Neural crest cell (in vitro differentiated cells): ENCODE measurements around the gene APBB2. TPM values are rescaled to one million over a fixed set of nuclear protein-coding genes. Genes with fewer than 3 reads are reported as not detected.

Experiments used
- DNase-seq: peaks from one replicate; pipeline ENCODE4 v3.0.0; 2021; ENCODE audit warnings: low read depth, mixed read lengths, low spot score
- H3K27ac Mint-ChIP-seq: one replicate; pipeline ENCODE4 v1.8.0; 2021; ENCODE audit warnings: mild to moderate bottlenecking, mixed read lengths; ENCODE audit not compliant: unreplicated experiment
- H3K27me3 Mint-ChIP-seq: 2 replicates; pipeline ENCODE4 v1.8.0; 2021; ENCODE audit warnings: low read depth, mild to moderate bottlenecking, mixed read lengths
- H3K36me3 Mint-ChIP-seq: 2 replicates; pipeline ENCODE4 v1.8.0; 2021; ENCODE audit warnings: low read depth, mild to moderate bottlenecking, mixed read lengths
- H3K4me1 Mint-ChIP-seq: 2 replicates; pipeline ENCODE4 v1.8.0; 2021; ENCODE audit warnings: mixed read lengths
- H3K4me3 Mint-ChIP-seq: one replicate; pipeline ENCODE4 v1.8.0; 2021; ENCODE audit warnings: mild to moderate bottlenecking, mixed read lengths
- H3K9me3 Mint-ChIP-seq: 2 replicates; pipeline ENCODE4 v1.8.0; 2021; ENCODE audit warnings: mixed read lengths
- CTCF ChIP-seq: fragments of 200-600 bp; sonication (generic); conservative IDR thresholded peaks from 2 replicates; pipeline ENCODE4 v1.5.0; 2021; ENCODE audit warnings: antibody characterized with exemption, mild to moderate bottlenecking
- total RNA-seq: library from RNA; stranded (reverse); gene quantifications from 2 replicates; pipeline ENCODE4 v1.2.1, GENCODE V29; 2021

Gene APBB2
- total RNA-seq, 1 donor from 2014 or later = 68.5 TPM

GRCh38 chr4:41119867-41120295 is 94.5 kb downstream of the APBB2 start:
- Mint-ChIP-seq H3K4me1 (peaks cover 31% of the 10 kb centered on the region), H3K9me3 (peaks cover 6% of the 10 kb centered on the region), H3K27ac (peak overlapping the region; percentile 85), H3K4me3 (no peak overlapping the region), H3K27me3 (no peaks in the 10 kb centered on the region), H3K36me3 (peaks cover 14% of the 10 kb centered on the region)
- no peak for TF ChIP-seq CTCF
- DNase-seq = no peak

- Mint-ChIP-seq H3K36me3 (peaks cover 19% of the 10 kb centered on the region), H3K27me3 (no peaks in the 10 kb centered on the region), H3K9me3 (peaks cover 10% of the 10 kb centered on the region), H3K4me3 (no peak overlapping the region), H3K27ac (no peak overlapping the region), H3K4me1 (no peaks in the 10 kb centered on the region)
- no peak for TF ChIP-seq CTCF
- no peak for DNase-seq
Measured at GRCh38 chr4:41111791-41112190, 102.6 kb downstream of the APBB2 start.

GRCh38 chr4:41110050-41110449 is 104.3 kb downstream of the APBB2 start:
- H3K9me3 Mint-ChIP-seq = peaks cover 5% of the 10 kb centered on the region
- no peak for DNase-seq
- peaks cover 8% of the 10 kb centered on the region for H3K36me3 Mint-ChIP-seq
- TF ChIP-seq CTCF = no peak
- H3K27me3 Mint-ChIP-seq = no peaks in the 10 kb centered on the region
- H3K4me3 Mint-ChIP-seq = no peak overlapping the region
- H3K27ac Mint-ChIP-seq = peak overlapping the region; percentile 67
- H3K4me1 Mint-ChIP-seq = no peaks in the 10 kb centered on the region

- H3K4me3 Mint-ChIP-seq = no peak overlapping the region
- H3K4me1 Mint-ChIP-seq = no peaks in the 10 kb centered on the region
- peaks cover 3% of the 10 kb centered on the region for H3K9me3 Mint-ChIP-seq
- no peaks in the 10 kb centered on the region for H3K27me3 Mint-ChIP-seq
- no peak overlapping the region for H3K27ac Mint-ChIP-seq
- no peak for TF ChIP-seq CTCF
- H3K36me3 Mint-ChIP-seq = no peaks in the 10 kb centered on the region
- no peak for DNase-seq
Measured at GRCh38 chr4:41108481-41108880, 105.9 kb downstream of the APBB2 start.

GRCh38 chr4:41106694-41107419 is 107.5 kb downstream of the APBB2 start:
- H3K9me3 Mint-ChIP-seq = peaks cover 3% of the 10 kb centered on the region

More at GRCh38 chr4:41106694-41107419, 107.5 kb downstream of the APBB2 start:
- Mint-ChIP-seq H3K27me3 (no peaks in the 10 kb centered on the region), H3K4me3 (no peak overlapping the region), H3K36me3 (no peaks in the 10 kb centered on the region), H3K4me1 (no peaks in the 10 kb centered on the region), H3K27ac (no peak overlapping the region)
- TF ChIP-seq CTCF = no peak
- no peak for DNase-seq
